ENCODE measurements around the gene ITSN2. TPM values are rescaled to one million over a fixed set of nuclear protein-coding genes. Genes with fewer than 3 reads are reported as not detected.

ITSN2 gene
- total and polyA plus RNA-seq, 2 experiments from 2014 or later: 20.3 to 34.4 TPM

DNA sequence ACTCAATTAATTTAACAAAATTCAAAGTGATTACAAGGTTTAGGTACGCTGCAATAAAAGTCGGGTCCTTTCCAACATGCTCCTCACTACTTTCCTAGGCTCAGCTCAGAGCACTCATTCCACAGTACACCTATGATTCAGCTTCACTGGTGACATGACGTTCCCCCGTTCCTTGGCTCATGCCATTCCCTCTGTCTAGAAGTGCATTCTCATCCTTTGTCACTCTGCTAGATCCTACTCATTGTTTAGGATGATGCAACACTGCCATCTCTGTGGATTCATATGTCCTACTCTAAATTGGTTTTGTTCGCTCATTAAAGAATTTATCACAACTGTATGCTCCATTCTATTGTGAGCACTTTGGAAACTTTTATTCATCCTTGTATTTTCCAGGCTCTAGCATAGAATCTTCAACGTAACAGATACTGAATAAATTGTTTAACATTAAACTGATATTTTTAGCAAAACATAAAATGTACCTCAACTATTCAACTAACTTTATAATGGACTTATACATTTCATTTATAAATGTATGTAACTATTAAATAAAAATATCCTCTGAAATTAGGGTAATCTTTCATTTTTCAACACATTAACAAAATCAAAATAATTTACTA, 106.9 kb downstream of the ITSN2 start:
- no peaks in the 10 kb centered on the region for H3K27me3 ChIP-seq

DNA sequence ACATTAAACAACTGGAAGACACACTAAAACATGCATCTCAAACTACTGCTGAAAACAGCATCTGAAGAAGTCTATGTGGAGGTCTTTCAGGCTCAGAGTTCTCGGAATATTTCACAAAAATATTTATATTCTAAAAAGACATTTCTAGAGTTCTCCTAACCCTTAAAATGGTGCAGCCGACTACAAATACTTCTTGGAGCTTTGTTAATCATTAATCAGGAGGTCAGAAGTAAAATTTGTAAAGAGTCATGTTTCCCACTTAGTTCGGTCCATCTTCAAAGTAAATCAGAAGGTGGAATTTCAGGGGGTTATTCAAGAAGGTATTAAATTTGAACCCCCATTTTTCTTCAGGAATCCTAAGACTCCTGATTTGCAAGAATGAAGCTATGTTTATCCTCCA, 112.7 kb downstream of the ITSN2 start:
- H3K9me2 ChIP-seq (replicated peaks; ENCODE audit: insufficient read depth): no peaks in the 10 kb centered on the region
- H2AFZ ChIP-seq: no peak overlapping the region
- no peaks in the 10 kb centered on the region for H3K36me3 ChIP-seq (replicated peaks; ENCODE audit: insufficient read depth, low read depth)
- H3K27ac ChIP-seq: no peak overlapping the region
- H3K4me2 ChIP-seq: no peak overlapping the region
- no peaks in the 10 kb centered on the region for H3K9me3 ChIP-seq (ENCODE audit: low read depth)
- no peaks in the 10 kb centered on the region for H3K27me3 ChIP-seq
- no peak overlapping the region for H3K4me3 ChIP-seq
- DNase-seq (ENCODE audit: low spot score): no peak
- TF ChIP-seq, protein P1, sequence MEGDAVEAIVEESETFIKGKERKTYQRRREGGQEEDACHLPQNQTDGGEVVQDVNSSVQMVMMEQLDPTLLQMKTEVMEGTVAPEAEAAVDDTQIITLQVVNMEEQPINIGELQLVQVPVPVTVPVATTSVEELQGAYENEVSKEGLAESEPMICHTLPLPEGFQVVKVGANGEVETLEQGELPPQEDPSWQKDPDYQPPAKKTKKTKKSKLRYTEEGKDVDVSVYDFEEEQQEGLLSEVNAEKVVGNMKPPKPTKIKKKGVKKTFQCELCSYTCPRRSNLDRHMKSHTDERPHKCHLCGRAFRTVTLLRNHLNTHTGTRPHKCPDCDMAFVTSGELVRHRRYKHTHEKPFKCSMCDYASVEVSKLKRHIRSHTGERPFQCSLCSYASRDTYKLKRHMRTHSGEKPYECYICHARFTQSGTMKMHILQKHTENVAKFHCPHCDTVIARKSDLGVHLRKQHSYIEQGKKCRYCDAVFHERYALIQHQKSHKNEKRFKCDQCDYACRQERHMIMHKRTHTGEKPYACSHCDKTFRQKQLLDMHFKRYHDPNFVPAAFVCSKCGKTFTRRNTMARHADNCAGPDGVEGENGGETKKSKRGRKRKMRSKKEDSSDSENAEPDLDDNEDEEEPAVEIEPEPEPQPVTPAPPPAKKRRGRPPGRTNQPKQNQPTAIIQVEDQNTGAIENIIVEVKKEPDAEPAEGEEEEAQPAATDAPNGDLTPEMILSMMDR (IDR thresholded peaks at IDR 0.05; ENCODE audit: poor library complexity): no peak
- no peak for TF ChIP-seq EZH2 (IDR thresholded peaks at IDR 0.05; ENCODE audit: borderline replicate concordance)
- no peak for TF ChIP-seq EZH2phosphoT487 (IDR thresholded peaks at IDR 0.05; ENCODE audit: low read depth, severe bottlenecking, unreplicated experiment)
- H4K20me1 ChIP-seq (ENCODE audit: insufficient read depth, poor library complexity, severe bottlenecking): no peaks in the 10 kb centered on the region
- WGBS (ENCODE audit: low lambda C conversion rate, missing lambda C conversion rate): 79% methylated on average over 3 of the region's 3 CpGs
- H3K4me1 ChIP-seq (ENCODE audit: insufficient read depth): no peaks in the 10 kb centered on the region
- H3K79me2 ChIP-seq: no peaks in the 10 kb centered on the region

More for the DNA sequence above, 106.9 kb downstream of the ITSN2 start:
- Histone ChIP-seq H3K27ac (no peak overlapping the region), H3K4me1 (ENCODE audit: insufficient read depth) (no peaks in the 10 kb centered on the region), H4K20me1 (ENCODE audit: insufficient read depth, poor library complexity, severe bottlenecking) (no peaks in the 10 kb centered on the region), H2AFZ (no peak overlapping the region), H3K4me2 (no peak overlapping the region), H3K4me3 (no peak overlapping the region), H3K36me3 (replicated peaks; ENCODE audit: insufficient read depth, low read depth) (no peaks in the 10 kb centered on the region), H3K79me2 (no peaks in the 10 kb centered on the region), H3K9me2 (replicated peaks; ENCODE audit: insufficient read depth) (no peaks in the 10 kb centered on the region), H3K9me3 (ENCODE audit: low read depth) (no peaks in the 10 kb centered on the region)
- no peak for DNase-seq (ENCODE audit: low spot score)
- TF ChIP-seq, protein P1 (IDR thresholded peaks at IDR 0.05; ENCODE audit: poor library complexity): no peak
- no peak for TF ChIP-seq EZH2 (IDR thresholded peaks at IDR 0.05; ENCODE audit: borderline replicate concordance)
- 96% methylated on average over 6 of the region's 6 CpGs for WGBS (ENCODE audit: low lambda C conversion rate, missing lambda C conversion rate)

DNA sequence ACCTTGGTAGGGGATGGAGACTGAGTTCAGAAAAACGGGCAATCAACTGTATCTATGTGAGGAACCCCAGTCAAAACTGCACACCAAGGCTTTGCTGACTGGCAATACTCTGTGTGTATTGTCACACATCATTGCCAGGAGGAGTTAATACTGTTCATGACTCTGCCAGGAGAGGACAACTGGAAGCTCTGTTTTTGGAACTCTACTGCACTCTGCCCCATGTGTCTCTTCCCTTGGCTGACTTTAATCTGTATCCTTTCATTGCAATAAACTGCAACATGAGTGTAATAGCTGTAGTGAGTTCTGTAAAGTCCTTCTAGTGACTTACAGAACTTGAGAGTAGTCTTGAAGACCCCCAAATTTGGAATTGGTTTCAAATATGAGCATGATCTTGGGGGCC, 113.2 kb downstream of the ITSN2 start:
- no peaks in the 10 kb centered on the region for H3K27me3 ChIP-seq
- H3K4me1 ChIP-seq (ENCODE audit: insufficient read depth): no peaks in the 10 kb centered on the region
- WGBS (ENCODE audit: low lambda C conversion rate, missing lambda C conversion rate): 100% methylated on average over 1 of the region's 1 CpG
- no peak overlapping the region for H3K27ac ChIP-seq
- H3K36me3 ChIP-seq (replicated peaks; ENCODE audit: insufficient read depth, low read depth): no peaks in the 10 kb centered on the region
- no peak overlapping the region for H2AFZ ChIP-seq
- no peaks in the 10 kb centered on the region for H3K9me2 ChIP-seq (replicated peaks; ENCODE audit: insufficient read depth)
- no peaks in the 10 kb centered on the region for H3K9me3 ChIP-seq (ENCODE audit: low read depth)
- no peaks in the 10 kb centered on the region for H4K20me1 ChIP-seq (ENCODE audit: insufficient read depth, poor library complexity, severe bottlenecking)
- DNase-seq (ENCODE audit: low spot score): no peak
- no peaks in the 10 kb centered on the region for H3K79me2 ChIP-seq
- H3K4me3 ChIP-seq: no peak overlapping the region
- TF ChIP-seq EZH2 (IDR thresholded peaks at IDR 0.05; ENCODE audit: borderline replicate concordance): no peak
- TF ChIP-seq, protein P1 (IDR thresholded peaks at IDR 0.05; ENCODE audit: poor library complexity): no peak
- no peak for TF ChIP-seq EZH2phosphoT487 (IDR thresholded peaks at IDR 0.05; ENCODE audit: low read depth, severe bottlenecking, unreplicated experiment)
- no peak overlapping the region for H3K4me2 ChIP-seq

Measured in hepatocyte (in vitro differentiated cells).